HG03432 (cell line): ENCODE results near the gene ITIH2.

Experiments used
- ATAC-seq: cut with Tn5 transposase; IDR thresholded peaks from one replicate; pipeline ENCODE4 v1.9.1; 2021; ENCODE audit warnings: mild to moderate bottlenecking, moderate library complexity; ENCODE audit not compliant: unreplicated experiment

ITIH2 gene

GRCh38 chr10:7794251-7795026 is 91.3 kb downstream of the ITIH2 start:
- no peak for ATAC-seq

- ATAC-seq = no peak
Observed at GRCh38 chr10:7795605-7796004, 92.5 kb downstream of the ITIH2 start.

- ATAC-seq = no peak
Observed at GRCh38 chr10:7797582-7797981, 94.5 kb downstream of the ITIH2 start.
